HepG2 (cell line): ENCODE results near the gene MTA1. TPM values are rescaled to one million over a fixed set of nuclear protein-coding genes. Genes with fewer than 3 reads are reported as not detected.

ENCODE experiments used
- BHLHE40 ChIP-seq: IDR thresholded peaks from 2 replicates; pipeline ENCODE4 v1.6.1; 2011; ENCODE audit warnings: low read length, improper control_type of control experiment
- FIP1L1 ChIP-seq: fragments of 200-400 bp; formaldehyde crosslinking; IDR thresholded peaks from 2 replicates; pipeline ENCODE4 v1.6.1; 2018; ENCODE audit warnings: low read depth, mild to moderate bottlenecking, low read length, moderate library complexity, borderline replicate concordance; ENCODE audit not compliant: insufficient read depth
- HDAC1 ChIP-seq: sonication (generic); formaldehyde crosslinking; IDR thresholded peaks from 2 replicates; pipeline ENCODE4 v1.5.1; 2020; ENCODE audit warnings: mild to moderate bottlenecking, missing genetic modification reagents
- HOXA7 ChIP-seq: sonication (generic); formaldehyde crosslinking; IDR thresholded peaks from 2 replicates; pipeline ENCODE4 v1.8.1; 2022; ENCODE audit warnings: mild to moderate bottlenecking, missing genetic modification reagents, moderate library complexity
- MLLT10 ChIP-seq: sonication (generic); formaldehyde crosslinking; IDR thresholded peaks from 2 replicates; pipeline ENCODE4 v1.4.0; 2020; ENCODE audit warnings: missing genetic modification reagents
- TGIF2 ChIP-seq: IDR thresholded peaks from 2 replicates; pipeline ENCODE4 v1.6.1; 2016; ENCODE audit warnings: control low read depth, missing compliant biosample characterization
- ZC3H4 ChIP-seq: sonication (generic); formaldehyde crosslinking; IDR thresholded peaks from 2 replicates; pipeline ENCODE4 v1.4.0; 2020; ENCODE audit warnings: missing genetic modification reagents, borderline replicate concordance
- ZNF160 ChIP-seq: sonication (generic); formaldehyde crosslinking; IDR thresholded peaks from 2 replicates; pipeline ENCODE4 v1.8.0; 2022; ENCODE audit warnings: mild to moderate bottlenecking, inconsistent platforms, missing genetic modification reagents
- ZNF567 ChIP-seq: sonication (generic); formaldehyde crosslinking; IDR thresholded peaks from 2 replicates; pipeline ENCODE4 v1.8.1; 2023; ENCODE audit warnings: mild to moderate bottlenecking, missing genetic modification reagents, borderline replicate concordance
- ZNF607 ChIP-seq: sonication (generic); formaldehyde crosslinking; IDR thresholded peaks from 2 replicates; pipeline ENCODE4 v1.5.1; 2020; ENCODE audit warnings: missing genetic modification reagents, mild to moderate bottlenecking, borderline replicate concordance
- polyA plus RNA-seq, 8 experiments: library from polyadenylated mRNA; depleted of rRNA in 3 of 8; stranded (reverse) in 7 of 8; unstranded in 1 of 8; fragments of >200 nt; fragmentation: Illumina TruSeq in 4 of 8; extraction: Trizol in 4 of 8; gene quantifications; 2 replicates each; pipeline versions ENCODE4 v1.2.1 to v1.2.3, GENCODE V29; 2011 to 2016; ENCODE audit warnings: low read depth in 4 of 8, missing spikeins in 1 of 8, mixed read lengths in 1 of 8; ENCODE audit not compliant: insufficient read depth in 1 of 8
- total RNA-seq, 5 experiments: library from RNA; depleted of rRNA; stranded (reverse); fragments of >200 nt; fragmentation: Illumina TruSeq; extraction: Trizol; gene quantifications; 2 replicates each; pipeline ENCODE4 v1.2.3, GENCODE V29; 2016; ENCODE audit warnings: low read depth in 1 of 5
- TF ChIP-seq, protein P1 (sequence below): sonication (generic); formaldehyde crosslinking; IDR thresholded peaks from 2 replicates; pipeline ENCODE4 v1.8.0; 2022; ENCODE audit warnings: missing genetic modification reagents, mild to moderate bottlenecking, moderate library complexity, borderline replicate concordance
- TF ChIP-seq, protein P2 (sequence below): sonication (generic); formaldehyde crosslinking; IDR thresholded peaks from 2 replicates; pipeline ENCODE4 v1.4.0; 2020; ENCODE audit warnings: missing genetic modification reagents
- TF ChIP-seq, protein P3 (sequence below): sonication (generic); formaldehyde crosslinking; IDR thresholded peaks from 2 replicates; pipeline ENCODE4 v1.9.0; 2021; ENCODE audit warnings: missing genetic modification reagents, borderline replicate concordance
- TF ChIP-seq, protein P4 (sequence below): sonication (generic); formaldehyde crosslinking; IDR thresholded peaks from 2 replicates; pipeline ENCODE4 v1.9.0; 2021; ENCODE audit warnings: mild to moderate bottlenecking, missing genetic modification reagents
- TF ChIP-seq, protein P5 (sequence below): sonication (generic); formaldehyde crosslinking; IDR thresholded peaks from 2 replicates; pipeline ENCODE4 v1.8.1; 2023; ENCODE audit warnings: mild to moderate bottlenecking, inconsistent platforms, moderate library complexity, missing genetic modification reagents, borderline replicate concordance

The MTA1 gene
- total and polyA plus RNA-seq, 2 of the 13 experiments (the other 11 are each of a cell fraction or from before 2014, with no cell fraction given), result 35.2 to 85.8 TPM

DNA sequence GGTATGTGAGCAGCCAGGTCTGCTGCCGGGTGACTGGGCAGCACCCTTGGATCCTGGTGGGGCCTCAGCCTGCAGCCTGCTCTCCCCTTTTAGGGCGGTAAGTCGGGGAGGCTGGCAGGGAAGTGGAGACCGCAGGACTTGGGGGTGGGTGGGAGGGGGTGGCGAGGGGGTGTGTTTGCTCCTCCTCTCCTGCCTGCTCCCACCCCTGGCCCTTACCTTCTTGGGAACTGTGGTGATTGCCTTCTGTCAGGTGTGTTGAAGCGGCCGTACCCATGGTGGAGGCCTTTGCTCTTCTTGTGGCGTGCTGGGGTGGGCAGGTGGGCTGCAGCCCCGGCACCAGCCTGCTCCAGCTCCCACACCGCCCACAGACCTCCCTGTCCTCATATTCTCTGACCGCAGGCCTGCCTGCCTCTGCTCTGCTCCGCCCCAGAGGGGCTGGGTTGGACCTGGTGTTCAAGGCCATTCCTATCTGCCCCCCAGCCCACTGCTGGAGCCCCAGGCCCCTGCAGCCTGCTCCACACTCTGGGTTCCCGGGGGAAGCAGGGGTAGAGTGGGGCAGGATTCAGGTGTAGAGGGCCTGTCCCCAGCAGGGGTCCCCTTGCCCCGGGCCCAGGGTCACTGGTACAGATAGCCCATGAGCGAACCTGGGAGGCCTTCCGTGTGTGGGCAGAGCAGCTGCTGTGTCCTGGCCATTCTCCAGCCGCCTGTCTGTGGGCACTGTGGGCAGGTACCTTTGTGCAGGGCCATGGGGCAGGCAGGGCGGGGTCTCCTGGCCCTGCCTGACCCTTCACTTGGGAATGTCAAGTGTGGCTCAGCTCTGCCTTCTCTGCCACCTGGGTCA, 76.6 kb downstream of the MTA1 start (continued):
- TF ChIP-seq HDAC1 (CRISPR knock-in tag), result peak; percentile 81
- TF ChIP-seq, protein P1, sequence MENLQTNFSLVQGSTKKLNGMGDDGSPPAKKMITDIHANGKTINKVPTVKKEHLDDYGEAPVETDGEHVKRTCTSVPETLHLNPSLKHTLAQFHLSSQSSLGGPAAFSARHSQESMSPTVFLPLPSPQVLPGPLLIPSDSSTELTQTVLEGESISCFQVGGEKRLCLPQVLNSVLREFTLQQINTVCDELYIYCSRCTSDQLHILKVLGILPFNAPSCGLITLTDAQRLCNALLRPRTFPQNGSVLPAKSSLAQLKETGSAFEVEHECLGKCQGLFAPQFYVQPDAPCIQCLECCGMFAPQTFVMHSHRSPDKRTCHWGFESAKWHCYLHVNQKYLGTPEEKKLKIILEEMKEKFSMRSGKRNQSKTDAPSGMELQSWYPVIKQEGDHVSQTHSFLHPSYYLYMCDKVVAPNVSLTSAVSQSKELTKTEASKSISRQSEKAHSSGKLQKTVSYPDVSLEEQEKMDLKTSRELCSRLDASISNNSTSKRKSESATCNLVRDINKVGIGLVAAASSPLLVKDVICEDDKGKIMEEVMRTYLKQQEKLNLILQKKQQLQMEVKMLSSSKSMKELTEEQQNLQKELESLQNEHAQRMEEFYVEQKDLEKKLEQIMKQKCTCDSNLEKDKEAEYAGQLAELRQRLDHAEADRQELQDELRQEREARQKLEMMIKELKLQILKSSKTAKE (CRISPR knock-in tag), result peak; percentile 83; the same call in 1 of the 2 replicates
- TF ChIP-seq ZC3H4, result 0 out of 2 replicates have a peak, but pooled peaks have one; percentile 23
- TF ChIP-seq ZNF607, result 0 out of 2 replicates have a peak, but pooled peaks have one; percentile 60
- no peak for TF ChIP-seq BHLHE40
- TF ChIP-seq HOXA7, result no peak
- TF ChIP-seq TGIF2, result peak; percentile 6; the same call in 1 of the 2 replicates
- 0 out of 2 replicates have a peak, but pooled peaks have one; percentile 37 for TF ChIP-seq ZNF567 (CRISPR knock-in tag)
- TF ChIP-seq, protein P2, sequence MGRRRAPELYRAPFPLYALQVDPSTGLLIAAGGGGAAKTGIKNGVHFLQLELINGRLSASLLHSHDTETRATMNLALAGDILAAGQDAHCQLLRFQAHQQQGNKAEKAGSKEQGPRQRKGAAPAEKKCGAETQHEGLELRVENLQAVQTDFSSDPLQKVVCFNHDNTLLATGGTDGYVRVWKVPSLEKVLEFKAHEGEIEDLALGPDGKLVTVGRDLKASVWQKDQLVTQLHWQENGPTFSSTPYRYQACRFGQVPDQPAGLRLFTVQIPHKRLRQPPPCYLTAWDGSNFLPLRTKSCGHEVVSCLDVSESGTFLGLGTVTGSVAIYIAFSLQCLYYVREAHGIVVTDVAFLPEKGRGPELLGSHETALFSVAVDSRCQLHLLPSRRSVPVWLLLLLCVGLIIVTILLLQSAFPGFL (CRISPR knock-in tag), result no peak
- TF ChIP-seq, protein P3, sequence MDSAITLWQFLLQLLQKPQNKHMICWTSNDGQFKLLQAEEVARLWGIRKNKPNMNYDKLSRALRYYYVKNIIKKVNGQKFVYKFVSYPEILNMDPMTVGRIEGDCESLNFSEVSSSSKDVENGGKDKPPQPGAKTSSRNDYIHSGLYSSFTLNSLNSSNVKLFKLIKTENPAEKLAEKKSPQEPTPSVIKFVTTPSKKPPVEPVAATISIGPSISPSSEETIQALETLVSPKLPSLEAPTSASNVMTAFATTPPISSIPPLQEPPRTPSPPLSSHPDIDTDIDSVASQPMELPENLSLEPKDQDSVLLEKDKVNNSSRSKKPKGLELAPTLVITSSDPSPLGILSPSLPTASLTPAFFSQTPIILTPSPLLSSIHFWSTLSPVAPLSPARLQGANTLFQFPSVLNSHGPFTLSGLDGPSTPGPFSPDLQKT, result no peak; the same call in 1 of the 2 replicates
- TF ChIP-seq MLLT10 (CRISPR knock-in tag), result no peak
- TF ChIP-seq, protein P4, sequence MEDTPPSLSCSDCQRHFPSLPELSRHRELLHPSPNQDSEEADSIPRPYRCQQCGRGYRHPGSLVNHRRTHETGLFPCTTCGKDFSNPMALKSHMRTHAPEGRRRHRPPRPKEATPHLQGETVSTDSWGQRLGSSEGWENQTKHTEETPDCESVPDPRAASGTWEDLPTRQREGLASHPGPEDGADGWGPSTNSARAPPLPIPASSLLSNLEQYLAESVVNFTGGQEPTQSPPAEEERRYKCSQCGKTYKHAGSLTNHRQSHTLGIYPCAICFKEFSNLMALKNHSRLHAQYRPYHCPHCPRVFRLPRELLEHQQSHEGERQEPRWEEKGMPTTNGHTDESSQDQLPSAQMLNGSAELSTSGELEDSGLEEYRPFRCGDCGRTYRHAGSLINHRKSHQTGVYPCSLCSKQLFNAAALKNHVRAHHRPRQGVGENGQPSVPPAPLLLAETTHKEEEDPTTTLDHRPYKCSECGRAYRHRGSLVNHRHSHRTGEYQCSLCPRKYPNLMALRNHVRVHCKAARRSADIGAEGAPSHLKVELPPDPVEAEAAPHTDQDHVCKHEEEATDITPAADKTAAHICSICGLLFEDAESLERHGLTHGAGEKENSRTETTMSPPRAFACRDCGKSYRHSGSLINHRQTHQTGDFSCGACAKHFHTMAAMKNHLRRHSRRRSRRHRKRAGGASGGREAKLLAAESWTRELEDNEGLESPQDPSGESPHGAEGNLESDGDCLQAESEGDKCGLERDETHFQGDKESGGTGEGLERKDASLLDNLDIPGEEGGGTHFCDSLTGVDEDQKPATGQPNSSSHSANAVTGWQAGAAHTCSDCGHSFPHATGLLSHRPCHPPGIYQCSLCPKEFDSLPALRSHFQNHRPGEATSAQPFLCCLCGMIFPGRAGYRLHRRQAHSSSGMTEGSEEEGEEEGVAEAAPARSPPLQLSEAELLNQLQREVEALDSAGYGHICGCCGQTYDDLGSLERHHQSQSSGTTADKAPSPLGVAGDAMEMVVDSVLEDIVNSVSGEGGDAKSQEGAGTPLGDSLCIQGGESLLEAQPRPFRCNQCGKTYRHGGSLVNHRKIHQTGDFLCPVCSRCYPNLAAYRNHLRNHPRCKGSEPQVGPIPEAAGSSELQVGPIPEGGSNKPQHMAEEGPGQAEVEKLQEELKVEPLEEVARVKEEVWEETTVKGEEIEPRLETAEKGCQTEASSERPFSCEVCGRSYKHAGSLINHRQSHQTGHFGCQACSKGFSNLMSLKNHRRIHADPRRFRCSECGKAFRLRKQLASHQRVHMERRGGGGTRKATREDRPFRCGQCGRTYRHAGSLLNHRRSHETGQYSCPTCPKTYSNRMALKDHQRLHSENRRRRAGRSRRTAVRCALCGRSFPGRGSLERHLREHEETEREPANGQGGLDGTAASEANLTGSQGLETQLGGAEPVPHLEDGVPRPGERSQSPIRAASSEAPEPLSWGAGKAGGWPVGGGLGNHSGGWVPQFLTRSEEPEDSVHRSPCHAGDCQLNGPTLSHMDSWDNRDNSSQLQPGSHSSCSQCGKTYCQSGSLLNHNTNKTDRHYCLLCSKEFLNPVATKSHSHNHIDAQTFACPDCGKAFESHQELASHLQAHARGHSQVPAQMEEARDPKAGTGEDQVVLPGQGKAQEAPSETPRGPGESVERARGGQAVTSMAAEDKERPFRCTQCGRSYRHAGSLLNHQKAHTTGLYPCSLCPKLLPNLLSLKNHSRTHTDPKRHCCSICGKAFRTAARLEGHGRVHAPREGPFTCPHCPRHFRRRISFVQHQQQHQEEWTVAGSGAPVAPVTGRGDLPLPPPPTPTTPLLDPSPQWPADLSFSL (CRISPR knock-in tag), result no peak
- no peak for TF ChIP-seq FIP1L1
- no peak; the same call in 1 of the 2 replicates for TF ChIP-seq ZNF160 (CRISPR knock-in tag)
- TF ChIP-seq, protein P5, sequence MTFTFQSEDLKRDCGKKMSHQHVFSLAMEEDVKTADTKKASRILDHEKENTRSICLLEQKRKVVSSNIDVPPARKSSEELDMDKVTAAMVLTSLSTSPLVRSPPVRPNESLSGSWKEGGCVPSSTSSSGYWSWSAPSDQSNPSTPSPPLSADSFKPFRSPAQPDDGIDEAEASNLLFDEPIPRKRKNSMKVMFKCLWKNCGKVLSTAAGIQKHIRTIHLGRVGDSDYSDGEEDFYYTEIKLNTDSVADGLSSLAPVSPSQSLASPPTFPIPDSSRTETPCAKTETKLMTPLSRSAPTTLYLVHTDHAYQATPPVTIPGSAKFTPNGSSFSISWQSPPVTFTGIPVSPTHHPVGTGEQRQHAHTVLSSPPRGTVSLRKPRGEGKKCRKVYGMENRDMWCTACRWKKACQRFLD, result no peak
